DMS153 treated with DMSO at 0.1 percent for 48 hours (cell line): Measurements from ENCODE around the gene DOK7.
"Not testable (repeated sequence)": the region's sequence is repeated elsewhere in the genome, so short reads cannot be mapped to it uniquely, and the experiment has no call there.

ENCODE experiments used
- DNase-seq: peaks from one replicate; lab custom pipeline; 2025; ENCODE audit not compliant: unreplicated experiment; lab: John Stamatoyannopoulos, UW

The DOK7 gene

DNA sequence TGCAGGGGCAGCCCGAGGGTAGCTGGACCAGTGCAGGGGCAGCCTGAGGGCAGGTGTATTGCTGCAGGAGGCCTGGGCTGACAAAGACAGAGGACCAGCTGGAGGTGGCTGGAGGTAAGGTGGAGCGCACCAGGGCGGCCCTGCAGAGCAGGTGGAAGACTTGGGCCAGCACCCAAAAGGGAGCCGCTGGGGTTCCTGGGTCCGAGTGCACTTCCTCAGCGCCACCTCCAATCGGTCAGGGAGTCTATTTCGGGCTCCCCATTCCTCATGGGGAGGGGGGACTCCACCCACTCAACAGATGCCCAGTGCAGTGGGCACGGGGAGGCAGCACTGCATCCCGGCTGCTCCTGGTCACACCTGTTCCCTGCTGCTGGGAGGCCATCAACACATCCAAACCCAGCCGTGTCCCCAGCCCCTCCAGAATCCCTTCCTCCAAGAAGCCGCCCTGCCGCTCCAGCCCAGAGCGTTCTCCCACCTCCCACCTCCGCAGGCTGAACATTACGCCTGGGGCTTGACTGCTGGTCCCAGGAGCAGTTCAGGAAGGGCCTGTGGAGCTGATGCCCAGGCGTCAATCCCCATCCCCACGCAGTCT lies 67.7 kb downstream of the DOK7 start:
- no peak for DNase-seq

DNA sequence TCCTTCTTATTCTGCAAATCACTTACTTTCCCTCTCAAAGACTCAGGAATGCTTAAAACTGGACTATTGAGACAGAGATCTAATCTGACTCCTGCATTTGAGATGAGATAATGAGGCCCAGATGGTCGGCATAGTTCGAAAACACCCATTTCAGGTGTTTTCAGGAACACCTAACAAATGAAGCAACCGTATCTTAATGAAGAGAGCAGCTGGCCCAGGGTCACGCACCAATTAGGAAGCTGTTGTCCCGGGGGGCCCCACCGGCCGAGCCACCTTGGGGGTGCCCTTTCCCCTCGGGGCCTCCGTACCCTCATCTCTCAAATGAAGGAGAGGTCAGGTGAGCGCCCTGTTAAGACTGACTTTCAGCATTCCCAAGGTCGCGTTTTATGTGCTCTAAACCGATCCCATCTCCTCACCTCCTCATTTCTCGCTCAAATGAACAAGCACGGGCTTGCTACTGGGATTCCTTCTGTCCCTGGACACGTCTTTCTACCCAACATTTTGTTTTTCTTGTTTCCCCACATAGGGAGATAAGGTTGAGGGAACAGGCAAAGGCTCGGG lies 68.3 kb downstream of the DOK7 start:
- DNase-seq: no peak

DNA sequence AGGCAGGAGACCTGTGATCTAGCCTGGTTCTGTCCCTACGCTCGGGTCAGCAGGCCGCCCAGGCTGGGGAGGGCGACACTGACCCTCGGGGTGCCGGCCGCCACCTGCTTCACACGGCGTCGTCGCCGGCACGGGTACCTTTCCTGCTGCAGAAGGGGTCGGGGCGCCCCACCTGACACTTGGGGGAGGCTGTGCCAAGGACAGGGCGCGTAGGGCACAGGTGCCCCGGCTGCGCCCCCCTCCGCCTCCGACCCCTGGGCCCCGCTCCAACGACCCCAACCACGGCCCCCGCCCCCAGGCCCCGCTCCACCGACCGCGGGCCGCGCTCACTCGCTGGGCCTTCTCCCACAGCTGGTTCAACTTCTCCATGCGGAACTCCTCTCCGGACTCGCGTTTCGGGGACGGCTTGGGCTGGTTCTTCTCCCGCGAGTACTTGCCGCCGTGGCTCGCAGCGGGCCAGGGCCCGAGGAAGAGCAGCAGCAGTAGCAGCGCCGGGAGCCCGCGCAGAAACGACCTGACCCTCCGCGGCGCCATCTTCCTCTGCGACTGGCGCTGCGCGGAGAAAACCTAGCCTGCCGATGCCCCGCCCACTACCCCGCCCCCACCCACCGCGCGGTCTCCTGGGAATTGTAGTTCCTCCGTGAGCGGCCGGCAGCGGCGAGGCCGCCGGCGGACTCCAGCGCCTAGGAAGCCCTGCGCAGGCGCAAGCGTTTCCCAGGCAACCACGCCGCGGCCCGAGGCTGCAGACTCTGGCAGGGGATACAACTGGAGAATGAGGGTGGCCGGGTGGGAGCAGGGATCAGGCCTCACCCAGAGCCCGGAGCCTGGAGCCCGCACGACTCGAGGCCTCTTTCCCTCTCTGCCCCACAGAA lies 69.0 kb downstream of the DOK7 start, which contains the start of gene LRPAP1:
LRPAP1 (minus strand) TSS at position 544 of the 872 bp plus-strand sequence; CDS start at position 534, 10 bp downstream.
- DNase-seq: peak; percentile 41

DNA sequence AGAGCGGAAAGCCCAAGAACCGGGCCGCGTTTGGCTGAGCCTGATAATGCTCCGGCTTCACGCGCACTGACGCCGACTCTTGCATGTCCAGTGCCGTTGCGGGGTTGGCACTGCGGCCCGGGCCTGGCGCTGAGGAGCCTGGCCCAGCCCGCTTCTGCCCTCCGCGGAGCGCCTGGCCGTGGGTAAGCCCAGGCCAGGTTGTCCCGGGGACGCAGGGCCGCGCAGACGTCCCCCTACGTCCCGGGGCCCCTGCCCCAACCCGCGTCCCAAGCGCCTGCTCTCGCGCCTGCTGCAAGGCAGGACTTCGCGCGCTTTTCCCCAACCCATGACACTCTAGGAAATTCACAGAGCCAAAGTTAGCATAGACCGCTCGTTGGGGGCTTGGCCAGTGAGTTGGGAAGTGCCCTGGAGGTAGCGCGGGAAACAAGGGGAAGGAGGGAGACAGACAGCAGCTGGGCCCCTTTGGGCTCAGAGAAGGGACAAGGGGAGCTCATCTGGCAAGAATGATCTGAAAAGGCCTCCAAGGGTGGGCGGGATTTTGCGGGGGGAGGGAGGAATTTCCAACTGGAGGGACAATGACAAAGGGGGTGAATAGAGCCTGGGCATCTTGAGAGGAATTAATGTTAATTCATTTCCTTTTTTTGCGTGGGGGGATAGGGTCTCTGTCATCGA lies 69.8 kb downstream of the DOK7 start:
- DNase-seq: no peak

DNA sequence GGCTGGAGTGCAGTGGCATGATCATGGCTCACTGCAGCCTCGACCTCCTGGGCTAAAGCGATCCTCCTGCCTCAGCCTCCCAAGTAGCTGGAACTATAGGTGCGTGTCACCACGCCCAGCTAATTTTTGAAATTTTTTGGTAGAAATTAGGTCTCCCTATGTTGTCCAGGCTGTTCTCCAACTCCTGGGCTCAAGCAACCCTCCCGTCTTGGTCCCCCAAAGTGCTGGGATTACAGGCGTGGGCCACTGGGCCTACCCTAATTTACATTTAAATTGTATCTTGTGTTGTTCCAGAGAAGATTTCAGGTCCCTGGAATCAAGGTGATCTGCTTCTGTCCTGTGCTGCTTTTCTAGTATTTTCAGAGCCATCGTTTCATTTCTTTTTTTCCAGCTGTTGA lies 70.3 kb downstream of the DOK7 start:
- no peak for DNase-seq

DNA sequence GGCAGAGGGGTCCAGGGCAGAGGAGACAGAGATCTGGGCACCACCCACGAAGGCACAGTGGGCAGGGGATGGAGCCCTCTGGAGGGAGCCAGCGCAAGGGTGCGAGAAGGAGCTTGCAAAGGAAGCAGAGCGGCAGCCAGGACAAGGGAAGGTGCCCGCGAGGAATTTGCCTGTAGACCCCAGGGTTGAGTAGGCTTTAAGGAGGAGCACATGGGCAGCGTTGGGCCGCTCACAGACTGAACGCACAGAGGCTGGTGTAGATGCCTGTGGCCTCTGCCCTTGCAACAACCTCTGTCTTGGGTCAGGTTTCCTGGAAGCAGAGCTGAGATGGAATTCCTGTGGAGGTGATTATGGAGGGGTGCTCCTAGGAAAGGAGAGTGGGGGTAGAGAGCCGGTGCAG lies 72.7 kb downstream of the DOK7 start:
- not testable (repeated sequence) for DNase-seq

DNA sequence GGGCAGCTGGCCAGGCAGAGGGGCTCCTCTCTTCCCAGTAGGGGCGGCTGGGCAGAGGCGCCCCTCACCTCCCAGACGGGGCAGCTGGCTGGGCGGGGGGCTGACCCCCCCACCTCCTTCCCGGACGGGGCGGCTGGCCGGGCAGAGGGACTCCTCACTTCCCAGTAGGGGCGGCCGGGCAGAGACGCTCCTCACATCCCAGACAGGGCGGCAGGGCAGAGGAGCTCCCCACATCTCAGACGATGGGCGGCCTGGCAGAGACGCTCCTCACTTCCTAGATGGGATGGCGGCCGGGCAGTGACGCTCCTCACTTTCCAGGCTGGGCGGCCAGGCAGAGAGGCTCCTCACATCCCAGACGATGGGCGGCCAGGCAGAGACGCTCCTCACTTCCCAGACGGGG lies 75.8 kb downstream of the DOK7 start:
- not testable (repeated sequence) for DNase-seq

DNA sequence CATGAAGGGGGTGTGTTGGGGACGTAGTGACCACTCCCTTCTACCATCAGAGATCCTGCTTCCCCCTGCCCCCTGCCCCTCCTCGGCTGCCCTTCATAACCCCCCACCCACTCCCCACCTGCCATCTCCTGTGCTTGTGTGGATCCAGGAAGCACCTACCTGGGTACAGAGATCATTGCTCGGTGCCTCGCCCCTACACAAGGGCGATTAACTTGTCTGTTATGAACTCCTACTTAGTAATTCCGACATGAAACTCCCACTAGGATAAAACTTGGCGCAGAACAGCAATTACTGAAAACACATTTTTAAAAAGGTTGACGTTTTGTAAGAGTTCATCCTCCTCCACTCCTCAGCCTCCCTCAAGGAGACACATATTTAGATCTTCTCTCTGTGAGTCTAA lies 80.3 kb downstream of the DOK7 start:
- DNase-seq: not testable (repeated sequence)
